ENCODE results near the gene TGFBR3.

The TGFBR3 gene

GRCh38 chr1:91633438-91633837 lies 252.5 kb downstream of the TGFBR3 start:
- no peak for DNase-seq (ENCODE audit: extremely low read depth, low read depth)
- TF ChIP-seq CTCF (IDR thresholded peaks at IDR 0.05; ENCODE audit: low read depth, low read length), result no peak

GRCh38 chr1:91631718-91632330 lies 254.1 kb downstream of the TGFBR3 start:
- no peak for TF ChIP-seq CTCF (IDR thresholded peaks at IDR 0.05; ENCODE audit: low read depth, low read length)
- no peak for DNase-seq (ENCODE audit: extremely low read depth, low read depth)

GRCh38 chr1:91630803-91631202 lies 255.1 kb downstream of the TGFBR3 start:
- no peak for DNase-seq (ENCODE audit: extremely low read depth, low read depth)
- TF ChIP-seq CTCF (IDR thresholded peaks at IDR 0.05; ENCODE audit: low read depth, low read length), result no peak
